ENCODE measurements around the gene VSTM5. TPM values are rescaled to one million over a fixed set of nuclear protein-coding genes. Genes with fewer than 3 reads are reported as not detected.

The VSTM5 gene
- total RNA-seq, 1 donor from 2014 or later, result not detected

DNA sequence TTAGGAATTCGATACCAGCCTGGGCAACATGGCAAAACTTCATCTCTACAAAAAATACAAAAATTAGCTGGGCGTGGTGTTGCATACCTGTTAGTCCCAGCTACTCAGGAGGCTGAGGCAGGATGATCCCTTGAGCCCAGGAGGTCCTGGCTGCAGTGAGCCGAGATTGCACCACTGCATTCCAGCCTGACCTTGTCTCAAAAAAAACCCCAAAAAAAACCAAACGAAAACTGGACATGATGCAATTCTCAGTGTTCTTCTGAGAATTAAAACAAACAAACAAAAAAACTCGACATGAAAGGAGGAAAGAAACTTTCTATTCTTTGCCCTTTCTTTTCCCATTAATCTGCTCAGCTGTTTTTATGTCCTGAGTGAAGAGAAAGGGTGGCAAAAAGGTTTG is 58.9 kb downstream of the VSTM5 start:
- Histone ChIP-seq H3K4me3 (no peak overlapping the region), H3K4me1 (peaks cover 12% of the 10 kb centered on the region), H3K36me3 (peaks cover 87% of the 10 kb centered on the region), H3K27me3 (no peaks in the 10 kb centered on the region), H3K27ac (no peak overlapping the region), H3K9me3 (no peaks in the 10 kb centered on the region)
- TF ChIP-seq, protein P1, sequence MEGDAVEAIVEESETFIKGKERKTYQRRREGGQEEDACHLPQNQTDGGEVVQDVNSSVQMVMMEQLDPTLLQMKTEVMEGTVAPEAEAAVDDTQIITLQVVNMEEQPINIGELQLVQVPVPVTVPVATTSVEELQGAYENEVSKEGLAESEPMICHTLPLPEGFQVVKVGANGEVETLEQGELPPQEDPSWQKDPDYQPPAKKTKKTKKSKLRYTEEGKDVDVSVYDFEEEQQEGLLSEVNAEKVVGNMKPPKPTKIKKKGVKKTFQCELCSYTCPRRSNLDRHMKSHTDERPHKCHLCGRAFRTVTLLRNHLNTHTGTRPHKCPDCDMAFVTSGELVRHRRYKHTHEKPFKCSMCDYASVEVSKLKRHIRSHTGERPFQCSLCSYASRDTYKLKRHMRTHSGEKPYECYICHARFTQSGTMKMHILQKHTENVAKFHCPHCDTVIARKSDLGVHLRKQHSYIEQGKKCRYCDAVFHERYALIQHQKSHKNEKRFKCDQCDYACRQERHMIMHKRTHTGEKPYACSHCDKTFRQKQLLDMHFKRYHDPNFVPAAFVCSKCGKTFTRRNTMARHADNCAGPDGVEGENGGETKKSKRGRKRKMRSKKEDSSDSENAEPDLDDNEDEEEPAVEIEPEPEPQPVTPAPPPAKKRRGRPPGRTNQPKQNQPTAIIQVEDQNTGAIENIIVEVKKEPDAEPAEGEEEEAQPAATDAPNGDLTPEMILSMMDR (IDR thresholded peaks at IDR 0.05), result no peak
- ATAC-seq, result no peak
- intact Hi-C loops (cut with DNase I), result no loop called here
- no peak for DNase-seq

DNA sequence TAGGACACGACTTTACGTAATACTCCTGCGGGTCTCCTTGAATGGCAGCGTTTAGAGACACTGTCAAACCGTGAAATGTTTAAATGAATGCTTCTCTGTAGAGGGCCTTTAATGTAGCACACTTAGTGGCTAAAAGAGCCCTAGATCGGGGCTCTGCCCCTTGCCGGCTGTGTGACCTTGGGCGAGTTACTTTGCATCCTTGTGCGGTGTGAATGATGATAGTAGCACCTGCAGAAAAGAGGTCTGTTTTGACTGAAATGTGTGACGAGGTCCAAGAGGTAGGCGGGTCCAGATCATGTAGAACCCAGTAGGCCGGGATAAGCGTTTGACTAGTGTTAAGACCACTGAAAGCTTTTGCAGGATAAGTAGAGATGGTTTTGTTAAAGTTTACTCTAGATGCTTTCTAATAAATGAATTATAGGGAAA is 65.5 kb downstream of the VSTM5 start:
- Histone ChIP-seq H3K4me1 (peaks cover 29% of the 10 kb centered on the region), H3K9me3 (no peaks in the 10 kb centered on the region), H3K4me3 (peak overlapping the region; percentile 99), H3K27me3 (no peaks in the 10 kb centered on the region), H3K36me3 (peaks cover 21% of the 10 kb centered on the region), H3K27ac (peak overlapping the region; percentile 95)
- intact Hi-C loops (cut with DNase I), result no loop called here
- DNase-seq (no peak), ATAC-seq (no peak)
- TF ChIP-seq, protein P1 (IDR thresholded peaks at IDR 0.05), result no peak

DNA sequence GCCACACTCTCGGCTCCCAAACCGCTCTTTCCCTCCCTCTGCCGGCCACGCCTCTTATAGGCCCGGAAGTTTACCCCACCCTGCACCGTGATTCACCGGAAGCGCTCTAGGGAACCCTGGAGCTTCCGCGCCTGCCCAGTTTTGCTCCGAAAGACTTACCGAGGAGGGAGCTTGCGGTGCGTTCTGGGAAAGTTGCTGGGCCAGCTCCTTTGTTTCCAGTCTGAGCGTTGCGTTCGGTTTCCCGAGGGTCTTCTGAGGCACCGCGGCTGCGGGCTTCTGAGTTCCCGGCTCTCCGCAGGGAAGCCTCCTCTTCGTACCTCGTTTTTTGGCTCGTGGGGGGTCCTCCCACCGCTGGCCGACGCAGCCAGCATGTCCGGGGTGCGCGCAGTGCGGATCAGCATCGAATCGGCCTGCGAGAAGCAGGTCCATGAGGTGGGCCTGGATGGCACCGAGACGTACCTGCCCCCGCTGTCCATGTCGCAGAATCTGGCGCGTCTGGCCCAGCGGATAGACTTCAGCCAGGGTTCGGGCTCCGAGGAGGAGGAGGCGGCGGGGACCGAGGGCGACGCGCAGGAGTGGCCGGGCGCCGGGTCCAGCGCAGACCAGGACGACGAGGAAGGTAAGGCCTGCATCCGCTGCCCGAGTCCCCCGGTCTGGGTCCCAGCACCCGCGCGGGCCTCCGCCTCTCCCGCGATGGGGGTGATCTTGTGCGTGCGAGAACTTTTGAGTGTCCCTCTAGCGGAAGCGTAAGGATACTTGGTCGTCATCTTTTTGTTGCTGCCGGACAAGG is 66.1 kb downstream of the VSTM5 start, which contains the start of gene MED17:
Gene MED17, plus strand, starts transcription at position 138 of the 790 bp plus-strand sequence. Its CDS starts 232 bp downstream, at position 370.
- no peaks in the 10 kb centered on the region for H3K9me3 ChIP-seq
- intact Hi-C loops (cut with DNase I), result no loop called here
- TF ChIP-seq, protein P1 (IDR thresholded peaks at IDR 0.05), result peak; percentile 46
- H3K36me3 ChIP-seq, result peaks cover 15% of the 10 kb centered on the region
- H3K4me1 ChIP-seq, result peaks cover 29% of the 10 kb centered on the region
- peak within 1 kb of the TSS; percentile 99 for H3K4me3 ChIP-seq
- peak within 1 kb of the TSS; percentile 95 for H3K27ac ChIP-seq
- H3K27me3 ChIP-seq, result no peaks in the 10 kb centered on the region
- DNase-seq, result peak; percentile 94
- ATAC-seq, result peak; percentile 99

DNA sequence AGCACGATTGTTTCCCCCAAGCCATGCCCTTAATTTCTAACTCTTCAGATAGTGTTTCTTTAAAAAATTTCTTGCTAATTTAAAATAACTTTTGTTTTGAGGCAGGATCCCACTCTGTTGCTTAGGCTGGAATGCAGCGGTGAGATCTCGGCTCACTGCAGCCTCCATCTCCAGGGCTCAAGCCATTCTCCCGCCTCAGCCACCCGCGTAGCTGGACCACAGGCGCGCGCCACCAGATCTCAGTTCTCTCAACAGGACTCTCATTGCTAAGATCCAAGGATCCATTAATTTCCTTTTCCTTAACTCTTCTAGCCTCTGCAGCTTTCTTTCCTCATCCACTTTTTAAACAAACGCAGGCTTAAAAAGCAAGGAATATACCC is 66.7 kb downstream of the VSTM5 start:
- intact Hi-C loops (cut with DNase I), result no loop called here
- H3K27me3 ChIP-seq, result no peaks in the 10 kb centered on the region
- peak; percentile 43 for ATAC-seq

DNA sequence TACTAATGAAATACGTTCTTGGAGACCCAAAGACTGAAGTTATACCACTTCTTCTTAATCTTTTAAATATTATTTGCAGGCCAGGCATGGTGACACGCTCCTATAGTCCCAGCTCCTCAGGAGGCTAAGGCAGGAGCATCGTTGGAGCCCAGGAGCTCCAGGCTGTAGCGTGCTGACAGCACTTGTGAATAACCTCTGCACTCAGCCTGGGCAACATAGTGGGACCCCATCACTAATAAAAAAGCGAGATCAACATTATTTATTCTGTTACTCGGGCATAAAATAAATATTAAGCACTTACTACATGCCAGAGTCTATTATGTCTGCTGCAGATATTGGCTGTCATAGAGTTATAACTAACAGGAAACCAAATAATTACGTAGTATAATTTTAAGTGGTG is 67.1 kb downstream of the VSTM5 start:
- H3K4me1 ChIP-seq, result peaks cover 29% of the 10 kb centered on the region
- TF ChIP-seq, protein P1 (IDR thresholded peaks at IDR 0.05), result no peak
- H3K27ac ChIP-seq, result peak overlapping the region; percentile 95
- no peaks in the 10 kb centered on the region for H3K9me3 ChIP-seq
- peaks cover 5% of the 10 kb centered on the region for H3K36me3 ChIP-seq
- no peaks in the 10 kb centered on the region for H3K27me3 ChIP-seq
- DNase-seq, result no peak
- ATAC-seq, result no peak
- H3K4me3 ChIP-seq, result peak overlapping the region; percentile 99
- intact Hi-C loops (cut with DNase I), result no loop called here

More for the DNA sequence above, 66.7 kb downstream of the VSTM5 start:
- Histone ChIP-seq H3K9me3 (no peaks in the 10 kb centered on the region), H3K4me1 (peaks cover 29% of the 10 kb centered on the region), H3K27ac (peak overlapping the region; percentile 95), H3K4me3 (peak overlapping the region; percentile 99), H3K36me3 (peaks cover 9% of the 10 kb centered on the region)
- TF ChIP-seq, protein P1 (IDR thresholded peaks at IDR 0.05), result no peak
- no peak for DNase-seq
